Left lobe of liver (tissue), 2 donors: ENCODE measurements around the gene CD247. TPM values are rescaled to one million over a fixed set of nuclear protein-coding genes. Genes with fewer than 3 reads are reported as not detected.

Experiments used
- ATAC-seq: fragments of 200-7000 bp; cut with Tn5 transposase; one replicate; pipeline ENCODE4 v1.9.1; 2020; ENCODE audit warnings: mild to moderate bottlenecking, moderate library complexity
- DNase-seq: peaks from one replicate; pipeline ENCODE4 v3.0.0-alpha.2; 2020; ENCODE audit warnings: low spot score
- total RNA-seq: library from RNA; stranded (reverse); gene quantifications from one replicate; pipeline ENCODE4 v1.2.1, GENCODE V29; 2021
- donor health status: DM: no; HTN: no; CAD: no; lungs with moderate emphysema.
- donor health status: DM: no; HTN: yes; CAD: no.

CD247 gene
- total RNA-seq, 1 donor from 2014 or later = 0.65 TPM

DNA sequence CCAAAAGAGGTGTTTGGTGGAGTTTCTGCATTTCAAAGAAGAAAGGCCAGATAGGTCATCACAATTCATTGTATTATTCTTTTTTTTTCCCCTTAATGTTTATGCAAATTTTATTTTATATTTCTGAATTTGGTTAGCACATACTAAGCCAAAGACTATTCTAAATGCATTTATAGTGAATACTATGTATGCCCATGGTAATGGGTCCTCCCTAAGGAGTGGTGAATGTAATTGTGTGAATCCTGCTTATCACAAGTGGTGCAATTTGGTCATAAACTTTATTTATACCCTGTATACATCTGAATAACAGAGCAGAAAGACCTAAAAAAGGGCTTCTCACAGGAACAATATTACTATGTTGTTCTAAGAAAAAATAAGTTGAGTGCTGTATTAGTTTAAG, 99.1 kb downstream of the CD247 start:
- no peak for ATAC-seq
- DNase-seq = no peak

DNA sequence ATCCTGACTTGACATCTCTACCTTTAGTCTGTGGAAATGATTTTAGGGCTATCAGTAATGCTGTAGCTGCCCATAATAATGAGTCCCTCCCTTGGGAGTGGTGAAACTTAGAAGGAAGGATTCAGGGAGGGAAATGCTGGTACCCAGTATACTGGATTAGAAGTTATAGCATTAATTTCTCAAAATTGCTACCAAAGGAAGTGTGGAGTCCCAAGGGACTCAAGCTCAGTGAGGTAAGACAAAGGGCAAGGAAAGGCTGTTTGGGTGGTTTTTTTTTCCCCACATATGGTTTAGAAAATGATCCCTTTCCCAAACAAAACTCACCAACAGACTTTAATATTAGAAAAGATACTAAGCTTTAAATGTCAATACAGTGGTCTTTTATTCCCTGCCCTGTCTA, 99.9 kb downstream of the CD247 start:
- DNase-seq = no peak
- no peak for ATAC-seq

GRCh38 chr1:167416506-167416905, 101.8 kb downstream of the CD247 start:
- DNase-seq = no peak
- ATAC-seq = no peak

DNA sequence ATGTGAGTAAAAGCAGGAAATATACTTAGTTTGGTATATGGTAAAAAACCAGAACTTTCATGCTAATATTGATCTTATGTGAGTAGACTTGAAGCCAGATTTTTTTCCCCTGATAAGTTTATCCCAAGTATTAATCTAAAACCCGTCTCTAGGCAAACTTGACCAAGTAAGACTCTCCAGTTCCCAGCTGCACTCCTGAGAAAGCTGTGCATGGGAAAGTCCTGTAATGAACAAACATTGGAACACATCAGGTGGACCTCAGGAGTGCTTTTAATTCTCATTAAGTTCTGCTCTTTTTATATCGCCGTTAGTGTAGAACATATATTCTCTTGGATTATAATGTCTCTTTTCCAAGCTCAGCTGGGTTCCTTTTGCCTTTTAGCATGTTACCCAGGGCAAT, 105.0 kb downstream of the CD247 start:
- ATAC-seq (no peak), DNase-seq (no peak)

DNA sequence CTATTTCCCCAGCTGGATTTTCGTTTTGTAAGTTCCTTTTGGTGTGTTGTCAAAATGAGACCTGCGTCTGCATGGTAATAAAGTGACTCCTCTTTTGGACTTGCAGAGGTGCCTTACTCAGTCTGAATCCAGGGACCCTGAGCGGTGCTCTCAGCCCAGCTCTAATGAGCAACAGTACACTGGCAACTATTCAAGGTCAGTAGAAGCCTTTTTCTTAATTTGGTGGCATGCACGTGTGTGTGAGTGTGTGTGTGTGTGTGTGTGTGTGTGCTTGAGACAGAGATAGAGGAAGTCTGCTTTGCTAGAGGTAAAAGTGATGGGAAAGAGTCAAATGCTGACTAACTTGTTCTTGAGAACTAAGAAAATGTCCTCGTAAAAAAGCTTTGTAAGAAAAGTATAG, 105.4 kb downstream of the CD247 start:
- DNase-seq = no peak
- no peak for ATAC-seq

GRCh38 chr1:167412072-167412471, 106.3 kb downstream of the CD247 start:
- ATAC-seq (no peak), DNase-seq (no peak)

DNA sequence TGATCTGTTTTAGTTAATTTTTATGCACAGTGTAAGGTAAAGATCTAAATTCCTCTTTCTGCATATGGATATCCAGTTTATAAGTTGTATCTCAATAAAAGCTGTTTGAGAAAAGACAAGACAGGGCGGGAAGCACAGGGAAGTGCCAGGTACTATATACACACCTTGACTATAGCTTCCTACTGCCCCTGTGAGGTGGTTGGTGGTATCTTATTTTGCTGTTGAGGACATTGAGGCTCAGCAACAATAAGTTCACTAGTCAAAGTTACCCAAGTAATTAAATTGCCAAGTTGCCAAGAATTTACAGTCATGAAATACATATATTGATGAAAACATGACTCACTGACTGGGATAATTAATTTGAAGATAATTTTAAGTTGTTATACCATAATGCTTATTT, 109.1 kb downstream of the CD247 start:
- ATAC-seq = peak; percentile 44
- no peak for DNase-seq

DNA sequence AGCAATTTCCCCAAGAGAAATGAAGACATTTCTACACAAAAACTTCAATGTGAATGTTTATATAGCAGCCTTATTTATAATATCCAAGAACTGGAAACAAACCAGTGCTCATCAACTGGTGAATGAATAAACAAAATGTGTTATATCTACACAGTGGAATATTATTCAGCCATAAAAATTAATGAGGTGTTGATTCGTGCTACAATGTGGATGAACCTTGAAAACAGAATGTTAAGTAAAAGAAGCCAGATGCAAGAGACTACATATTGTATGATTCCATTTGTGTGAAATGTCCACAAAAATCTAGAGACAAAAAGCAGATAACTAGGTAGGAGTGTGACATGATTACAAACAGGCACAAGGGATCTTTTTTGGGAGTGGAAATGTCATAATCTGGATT, 110.0 kb downstream of the CD247 start:
- DNase-seq (no peak), ATAC-seq (no peak)

DNA sequence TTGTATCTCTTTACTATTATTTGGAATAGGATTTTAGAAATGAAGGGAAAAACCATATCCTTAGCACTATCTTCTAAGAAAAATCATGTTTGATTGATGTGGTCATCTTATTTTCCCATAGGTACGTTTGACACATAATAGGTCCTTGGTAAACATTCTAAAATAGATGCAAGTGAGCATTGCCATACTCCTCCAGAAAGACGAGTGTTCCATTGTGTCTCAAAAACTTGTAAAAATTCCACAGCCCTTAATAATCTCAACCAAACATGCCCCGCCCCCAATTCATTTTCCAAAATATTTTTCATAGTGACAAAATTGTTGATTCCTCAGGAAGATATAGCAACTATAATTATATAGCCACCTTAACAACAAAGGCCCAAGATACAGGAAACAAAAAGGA, 113.4 kb downstream of the CD247 start:
- DNase-seq (no peak), ATAC-seq (no peak)

DNA sequence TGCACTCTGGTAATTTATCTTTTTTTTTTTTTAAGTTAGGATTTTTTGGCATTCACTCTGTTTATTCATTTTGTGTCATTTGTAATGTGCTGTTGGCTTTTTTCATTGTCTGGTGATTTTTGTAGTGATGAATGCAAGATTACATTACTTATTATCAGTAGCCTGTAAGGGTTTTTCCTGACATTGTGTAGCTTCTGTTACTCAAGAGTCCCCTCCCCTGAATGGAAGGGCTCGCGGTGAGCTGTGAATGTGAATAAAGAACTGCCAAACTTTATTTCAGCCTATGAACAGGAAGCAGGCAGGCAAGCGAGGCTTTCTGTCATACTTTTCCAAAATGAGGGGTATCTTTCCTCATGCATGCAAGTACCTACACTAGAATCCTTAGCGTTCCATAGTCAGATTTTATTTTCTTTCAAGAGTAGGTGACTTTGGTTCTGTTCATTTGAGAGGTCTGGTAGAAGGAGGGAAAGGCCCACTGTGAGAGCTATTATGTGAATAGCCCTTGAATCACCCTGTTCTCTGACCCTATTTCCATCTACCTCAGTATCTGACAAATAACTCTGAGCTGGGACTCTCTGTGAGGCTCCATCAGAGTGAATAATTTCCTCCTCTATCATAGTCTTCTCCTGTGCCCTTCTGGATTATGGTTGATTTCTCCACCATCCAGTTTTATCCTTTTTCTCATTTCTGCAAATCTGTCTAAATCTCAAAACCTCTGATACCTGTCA, 114.0 kb downstream of the CD247 start:
- DNase-seq (no peak), ATAC-seq (no peak)

GRCh38 chr1:167401260-167401873, 117.0 kb downstream of the CD247 start:
- peak; percentile 53 for DNase-seq

GRCh38 chr1:167400359-167400953, 117.9 kb downstream of the CD247 start:
- DNase-seq = no peak
- no peak for ATAC-seq

More at GRCh38 chr1:167401260-167401873, 117.0 kb downstream of the CD247 start:
- peak; percentile 95 for ATAC-seq

DNA sequence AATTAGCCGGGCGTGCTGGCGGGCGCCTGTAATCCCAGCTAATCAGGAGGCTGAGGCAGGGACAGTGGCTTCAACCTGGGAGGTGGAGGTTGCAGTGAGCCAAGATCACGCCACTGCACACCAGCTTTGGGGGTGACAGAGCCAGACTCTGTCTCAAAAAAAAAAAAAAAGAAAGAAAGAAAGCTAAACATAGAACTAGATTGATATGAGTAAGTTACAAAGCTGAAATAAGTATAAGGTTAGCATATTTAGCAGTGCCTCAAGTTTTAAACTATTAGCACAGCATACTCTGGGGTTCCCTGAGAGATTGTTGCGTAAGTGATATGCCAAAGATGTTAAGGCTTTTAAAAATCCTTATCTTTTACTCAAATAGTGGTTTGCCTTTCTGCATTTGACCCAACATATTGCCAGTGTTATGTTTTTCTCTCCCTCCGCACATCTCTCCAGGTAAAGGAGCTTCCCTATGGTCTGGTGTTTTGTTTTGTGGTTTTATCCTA, 126.1 kb downstream of the CD247 start:
- ATAC-seq (no peak), DNase-seq (no peak)

DNA sequence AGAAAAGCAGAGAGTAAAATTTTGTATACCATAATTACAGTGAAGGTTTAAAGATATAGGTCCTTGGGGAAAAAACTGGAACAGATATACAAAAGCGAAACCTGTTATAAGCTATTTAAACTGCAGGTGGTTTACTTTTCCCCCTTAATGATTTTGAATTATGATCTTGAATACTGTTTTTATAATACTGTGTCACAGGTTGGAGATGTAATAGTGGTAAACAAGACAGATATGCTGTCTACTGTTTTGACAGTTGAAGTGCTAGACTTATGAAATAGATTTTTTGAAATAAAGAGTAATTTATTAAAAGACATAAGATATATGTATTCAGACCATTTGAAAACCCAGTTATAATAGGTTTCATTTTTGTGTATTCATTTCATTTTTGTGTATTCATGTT, 129.4 kb downstream of the CD247 start:
- ATAC-seq (no peak), DNase-seq (no peak)

DNA sequence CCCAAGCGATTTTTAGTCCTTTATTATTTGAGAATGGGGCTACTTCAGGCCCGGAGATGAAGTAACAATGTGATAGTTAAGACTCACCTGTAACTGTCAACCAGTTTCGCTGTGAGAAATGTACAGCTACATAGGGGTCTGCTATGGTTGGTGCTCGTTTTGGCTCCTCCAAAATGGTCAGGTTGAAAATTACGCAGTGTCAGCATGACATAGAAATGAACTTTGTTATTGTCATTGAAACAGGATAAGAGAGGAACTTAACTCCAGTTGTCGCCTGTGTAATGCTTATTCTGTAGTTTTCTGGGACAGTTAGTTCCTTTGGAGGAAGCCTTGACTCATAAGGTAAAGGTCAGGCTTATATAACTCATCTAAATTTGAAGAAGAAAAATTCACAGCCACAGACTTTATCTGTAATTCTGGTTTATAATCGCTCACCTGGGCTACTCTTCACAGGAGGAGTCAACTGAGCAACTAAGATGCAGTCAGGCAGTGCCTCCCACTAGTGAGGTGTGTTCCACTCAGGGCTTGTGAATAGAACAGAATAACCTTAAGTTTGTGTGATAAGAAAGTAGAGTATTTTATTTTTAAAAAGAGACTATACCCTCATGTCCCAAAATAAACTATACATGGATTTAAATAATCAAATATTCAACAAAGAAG, 130.9 kb downstream of the CD247 start:
- ATAC-seq (peak; percentile 88), DNase-seq (no peak)

Other genes with a start within 250 kb of the CD247 start
- 89.7 TPM for gene CREG1, start 35.2 kb upstream of the CD247 start, total RNA-seq
- gene RCSD1, start 111.7 kb upstream of the CD247 start, total RNA-seq = 3.7 TPM
- 17.8 TPM for gene MPZL1, start 203.5 kb upstream of the CD247 start, total RNA-seq